Stimulated activated CD8-positive, alpha-beta memory T cell treated with anti-CD3 and anti-CD28 coated beads, Interleukin-7, amount 100 ng/mL, for 1 hour (primary cell): ENCODE data around the gene MOXD1.

ENCODE experiments used
- DNase-seq, 2 donors: peaks; one replicate each; pipeline ENCODE4 v3.0.0-alpha.2; 2020; ENCODE audit warnings: low read depth in 2 of 2

MOXD1 gene

GRCh38 chr6:132400883-132401617, at the start of gene MOXD1:
MOXD1 (minus strand) TSS chr6:132401475; CDS start chr6:132401426, 49 bp downstream.
- no peak for DNase-seq

- no peak for DNase-seq
Observed at GRCh38 chr6:132446855-132447241, 45.6 kb upstream of the MOXD1 start.

GRCh38 chr6:132446141-132446854, 45.0 kb upstream of the MOXD1 start:
- DNase-seq = no peak

- DNase-seq = no peak
Observed at GRCh38 chr6:132445201-132445951, 44.1 kb upstream of the MOXD1 start.

- no peak for DNase-seq
Observed at GRCh38 chr6:132443206-132443605, 41.9 kb upstream of the MOXD1 start.

GRCh38 chr6:132430110-132430509, 28.8 kb upstream of the MOXD1 start:
- DNase-seq = no peak

GRCh38 chr6:132425176-132425575, 23.9 kb upstream of the MOXD1 start:
- no peak for DNase-seq

- no peak for DNase-seq
Observed at GRCh38 chr6:132423839-132424238, 22.6 kb upstream of the MOXD1 start.

GRCh38 chr6:132418235-132418965, 17.1 kb upstream of the MOXD1 start:
- no peak for DNase-seq

- no peak for DNase-seq
Observed at GRCh38 chr6:132414761-132415160, 13.5 kb upstream of the MOXD1 start.

- no peak for DNase-seq
Observed at GRCh38 chr6:132414322-132414721, 13.0 kb upstream of the MOXD1 start.

GRCh38 chr6:132413499-132413802, 12.2 kb upstream of the MOXD1 start:
- no peak for DNase-seq

- DNase-seq = no peak
Observed at GRCh38 chr6:132412656-132413498, 11.6 kb upstream of the MOXD1 start.

- DNase-seq = no peak
Observed at GRCh38 chr6:132411296-132411695, 10.0 kb upstream of the MOXD1 start.

- no peak for DNase-seq
Observed at GRCh38 chr6:132410830-132411229, 9.6 kb upstream of the MOXD1 start.

GRCh38 chr6:132405143-132405915, 4.1 kb upstream of the MOXD1 start:
- DNase-seq = no peak

- no peak for DNase-seq
Observed at GRCh38 chr6:132404736-132405135, 3.5 kb upstream of the MOXD1 start.

- DNase-seq = no peak
Observed at GRCh38 chr6:132404330-132404729, 3.1 kb upstream of the MOXD1 start.

- no peak for DNase-seq
Observed at GRCh38 chr6:132401618-132402285, 477 bp upstream of the MOXD1 start.

- DNase-seq = no peak
Observed at GRCh38 chr6:132400555-132400882, 756 bp downstream of the MOXD1 start.
